Measurements from ENCODE around the gene RABL3.

DNA sequence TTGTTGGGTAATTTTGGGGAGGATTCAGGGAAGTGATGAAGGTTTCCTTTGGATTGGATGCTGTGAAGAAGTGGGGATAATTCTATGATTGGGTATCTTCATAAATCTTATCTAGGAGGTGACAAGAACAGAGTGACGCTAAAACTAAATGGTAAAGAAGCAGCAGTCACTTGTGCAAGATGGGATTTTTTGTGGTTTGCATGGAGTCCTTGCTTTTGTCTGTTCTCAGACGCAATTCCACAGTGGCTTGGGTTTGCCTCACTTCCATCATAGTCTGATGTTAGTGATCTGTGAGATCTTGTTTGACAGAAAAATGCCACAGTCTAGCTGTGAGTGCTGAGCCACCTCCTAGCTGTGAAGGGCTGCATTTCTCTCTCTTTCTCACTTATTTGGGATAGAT, 27.1 kb upstream of the RABL3 start:
- no peak for TF ChIP-seq POLR2AphosphoS5 (IDR thresholded peaks at IDR 0.05; ENCODE audit: low read depth, low read length)
- TF ChIP-seq POLR2A (IDR thresholded peaks at IDR 0.05; ENCODE audit: low read depth, low read length) = no peak

Data from GM12892 (cell line).